ENCODE data around the gene SPIRE2. TPM values are rescaled to one million over a fixed set of nuclear protein-coding genes. Genes with fewer than 3 reads are reported as not detected.

Gene SPIRE2
- total RNA-seq, 1 donor from 2014 or later = 1.2 TPM

DNA sequence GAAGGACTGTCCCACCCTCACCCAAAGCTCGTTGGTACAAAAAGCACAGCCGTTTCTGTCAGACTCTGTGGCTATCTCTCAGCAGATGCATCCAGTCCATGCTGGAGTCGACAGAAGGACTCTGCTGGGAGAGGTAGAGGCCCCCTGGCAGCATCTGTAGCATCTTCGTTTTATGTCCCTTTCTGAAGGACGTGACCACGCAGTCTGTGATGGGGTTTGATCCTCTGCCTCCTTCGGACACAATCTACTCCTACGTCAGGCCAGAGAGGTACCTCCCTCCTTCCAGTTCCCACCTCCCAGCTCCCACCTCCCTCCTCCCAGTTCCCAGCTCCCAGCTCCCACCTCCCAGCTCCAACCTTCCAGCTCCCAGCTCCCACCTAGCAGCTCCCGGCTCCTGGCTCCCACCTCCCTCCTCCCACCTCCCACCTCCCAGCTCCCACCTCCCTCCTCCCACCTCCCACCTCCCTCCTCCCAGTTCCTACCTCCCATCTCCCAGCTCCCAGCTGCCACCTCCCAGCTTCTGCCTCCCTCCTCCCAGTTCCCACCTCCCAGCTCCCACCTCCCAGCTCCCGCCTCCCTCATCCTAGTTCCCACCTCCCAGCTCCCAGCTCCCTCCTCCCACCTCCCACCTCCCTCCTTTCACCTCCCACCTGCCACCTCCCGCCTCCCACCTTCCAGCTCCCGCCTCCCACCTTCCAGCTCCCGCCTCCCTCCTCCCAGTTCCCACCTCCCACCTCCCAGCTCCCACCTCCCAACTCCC, 79.0 kb downstream of the SPIRE2 start:
- H3K4me3 ChIP-seq = no peak overlapping the region
- H3K27me3 ChIP-seq (ENCODE audit: low read depth) = no peaks in the 10 kb centered on the region
- peaks cover 15% of the 10 kb centered on the region for H3K4me1 ChIP-seq
- TF ChIP-seq, protein P1, sequence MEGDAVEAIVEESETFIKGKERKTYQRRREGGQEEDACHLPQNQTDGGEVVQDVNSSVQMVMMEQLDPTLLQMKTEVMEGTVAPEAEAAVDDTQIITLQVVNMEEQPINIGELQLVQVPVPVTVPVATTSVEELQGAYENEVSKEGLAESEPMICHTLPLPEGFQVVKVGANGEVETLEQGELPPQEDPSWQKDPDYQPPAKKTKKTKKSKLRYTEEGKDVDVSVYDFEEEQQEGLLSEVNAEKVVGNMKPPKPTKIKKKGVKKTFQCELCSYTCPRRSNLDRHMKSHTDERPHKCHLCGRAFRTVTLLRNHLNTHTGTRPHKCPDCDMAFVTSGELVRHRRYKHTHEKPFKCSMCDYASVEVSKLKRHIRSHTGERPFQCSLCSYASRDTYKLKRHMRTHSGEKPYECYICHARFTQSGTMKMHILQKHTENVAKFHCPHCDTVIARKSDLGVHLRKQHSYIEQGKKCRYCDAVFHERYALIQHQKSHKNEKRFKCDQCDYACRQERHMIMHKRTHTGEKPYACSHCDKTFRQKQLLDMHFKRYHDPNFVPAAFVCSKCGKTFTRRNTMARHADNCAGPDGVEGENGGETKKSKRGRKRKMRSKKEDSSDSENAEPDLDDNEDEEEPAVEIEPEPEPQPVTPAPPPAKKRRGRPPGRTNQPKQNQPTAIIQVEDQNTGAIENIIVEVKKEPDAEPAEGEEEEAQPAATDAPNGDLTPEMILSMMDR (IDR thresholded peaks at IDR 0.05; ENCODE audit: borderline replicate concordance) = no peak
- H3K36me3 ChIP-seq = peaks cover 70% of the 10 kb centered on the region
- intact Hi-C loops (cut with micrococcal nuclease) = no loop called here
- DNase-seq = no peak
- H3K9me3 ChIP-seq (replicated peaks) = no peaks in the 10 kb centered on the region
- no peak overlapping the region for H3K27ac ChIP-seq (replicated peaks)

DNA sequence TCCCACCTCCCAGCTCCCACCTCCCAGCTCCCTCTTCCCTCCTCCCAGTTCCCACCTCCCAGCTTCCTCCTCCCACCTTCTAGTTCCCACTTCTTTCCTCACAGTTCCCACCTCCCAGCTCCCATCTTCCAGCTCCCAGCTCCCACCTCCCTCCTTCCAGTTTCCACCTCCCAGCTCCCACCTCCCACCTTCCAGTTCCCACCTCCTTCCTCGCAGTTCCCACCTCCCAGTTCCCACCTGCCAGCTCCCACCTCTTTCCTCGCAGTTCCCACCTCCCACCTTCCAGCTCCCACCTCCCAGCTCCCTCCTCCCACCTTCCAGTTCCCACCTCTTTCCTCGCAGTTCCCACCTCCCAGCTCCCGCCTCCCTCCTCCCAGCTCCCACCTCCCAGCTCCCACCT, 80.0 kb downstream of the SPIRE2 start:
- no peak for DNase-seq
- Histone ChIP-seq H3K36me3 (peaks cover 71% of the 10 kb centered on the region), H3K4me3 (no peak overlapping the region)

DNA sequence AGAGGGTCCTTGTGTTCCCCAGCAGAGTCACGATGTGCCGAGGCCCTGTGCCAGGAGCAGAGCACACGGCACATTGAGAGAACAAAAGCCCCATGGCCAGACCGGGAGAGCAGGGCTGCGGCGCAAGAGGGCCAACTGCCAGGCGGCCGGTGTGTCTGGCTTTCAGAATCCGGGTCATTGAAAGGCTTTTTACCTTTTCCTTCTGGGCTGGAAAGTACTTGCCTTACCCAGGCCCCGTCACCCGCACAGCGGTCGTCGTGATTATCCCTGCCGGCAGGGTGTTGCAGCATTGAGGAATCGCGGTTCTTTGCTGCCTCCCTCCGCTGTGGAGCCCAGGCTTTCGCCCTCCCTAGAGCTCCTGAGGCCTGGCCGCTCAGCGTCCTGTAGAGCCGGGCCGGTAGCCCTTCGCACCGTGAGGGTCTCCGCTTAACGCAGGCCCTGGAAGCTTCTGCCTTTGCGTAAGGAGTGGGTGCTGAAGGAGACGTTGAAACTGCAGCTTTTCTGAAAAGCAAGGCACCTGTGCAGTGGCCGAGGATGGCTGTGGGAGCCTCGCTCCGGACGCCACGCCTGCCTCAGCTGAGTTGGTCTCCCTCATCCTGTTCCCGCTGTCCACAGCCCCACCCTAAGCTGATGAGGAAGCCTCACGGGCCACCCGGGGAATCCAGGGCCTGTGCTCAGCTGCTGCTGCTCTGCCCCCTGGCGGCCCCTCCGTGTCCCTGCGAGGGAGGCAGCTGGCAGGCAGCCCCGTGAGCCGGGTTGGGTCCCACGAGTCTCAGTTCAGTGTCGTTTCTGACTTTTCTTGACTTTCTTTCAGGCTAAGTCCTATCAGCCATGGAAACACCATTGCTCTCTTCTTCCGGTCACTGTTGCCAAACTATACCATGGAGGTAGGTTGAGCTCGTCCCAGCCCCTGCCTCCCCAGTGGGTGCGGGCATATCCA, 81.8 kb downstream of the SPIRE2 start:
- H3K27ac ChIP-seq (replicated peaks) = peak overlapping the region; percentile 71
- H3K27me3 ChIP-seq (ENCODE audit: low read depth) = no peaks in the 10 kb centered on the region
- H3K4me1 ChIP-seq = peaks cover 15% of the 10 kb centered on the region
- peak; percentile 82 for DNase-seq
- H3K9me3 ChIP-seq (replicated peaks) = no peaks in the 10 kb centered on the region
- H3K4me3 ChIP-seq = no peak overlapping the region
- TF ChIP-seq, protein P1 (IDR thresholded peaks at IDR 0.05; ENCODE audit: borderline replicate concordance) = peak; percentile 92
- intact Hi-C loops (cut with micrococcal nuclease) = no loop called here
- H3K36me3 ChIP-seq = peaks cover 57% of the 10 kb centered on the region

More for the DNA sequence above, 80.0 kb downstream of the SPIRE2 start:
- intact Hi-C loops (cut with micrococcal nuclease) = no loop called here
- Histone ChIP-seq H3K27me3 (ENCODE audit: low read depth) (no peaks in the 10 kb centered on the region), H3K27ac (replicated peaks) (no peak overlapping the region), H3K9me3 (replicated peaks) (no peaks in the 10 kb centered on the region), H3K4me1 (peaks cover 15% of the 10 kb centered on the region)
- TF ChIP-seq, protein P1 (IDR thresholded peaks at IDR 0.05; ENCODE audit: borderline replicate concordance) = no peak

DNA sequence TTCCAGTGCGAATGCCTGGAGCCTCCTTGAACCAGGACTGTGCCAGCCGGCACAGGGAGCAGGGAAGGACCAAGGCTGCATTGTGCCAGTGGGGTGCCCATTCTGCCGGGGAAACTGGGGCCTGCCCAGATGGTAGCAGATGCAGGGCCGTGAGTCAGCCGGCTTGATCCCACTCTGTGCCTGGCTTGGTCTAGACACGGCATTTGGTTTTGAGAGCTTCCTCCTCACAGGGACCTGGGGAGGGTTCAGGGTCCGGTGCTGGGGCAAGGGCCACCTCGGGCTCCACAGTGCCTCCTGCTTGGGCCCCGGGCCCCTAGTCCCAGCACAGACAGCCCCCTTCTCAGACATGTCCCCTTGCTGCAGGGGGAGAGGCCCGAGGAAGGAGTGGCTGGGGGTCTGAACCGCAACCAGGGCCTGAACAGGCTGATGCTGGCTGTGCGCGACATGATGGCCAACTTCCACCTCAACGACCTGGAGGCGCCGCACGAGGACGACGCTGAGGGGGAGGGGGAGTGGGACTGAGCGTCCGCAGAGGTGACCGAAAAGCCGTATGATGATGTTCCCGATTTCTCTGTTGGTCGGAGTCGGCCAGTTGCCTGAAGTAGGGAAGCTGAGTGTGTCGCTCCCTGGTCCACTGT, 82.6 kb downstream of the SPIRE2 start:
- H3K36me3 ChIP-seq = peaks cover 49% of the 10 kb centered on the region
- no peak overlapping the region for H3K4me3 ChIP-seq
- H3K9me3 ChIP-seq (replicated peaks) = no peaks in the 10 kb centered on the region
- intact Hi-C loops (cut with micrococcal nuclease) = no loop called here
- H3K27me3 ChIP-seq (ENCODE audit: low read depth) = no peaks in the 10 kb centered on the region
- TF ChIP-seq, protein P1 (IDR thresholded peaks at IDR 0.05; ENCODE audit: borderline replicate concordance) = no peak
- DNase-seq = no peak
- peak overlapping the region; percentile 71 for H3K27ac ChIP-seq (replicated peaks)
- peaks cover 15% of the 10 kb centered on the region for H3K4me1 ChIP-seq

DNA sequence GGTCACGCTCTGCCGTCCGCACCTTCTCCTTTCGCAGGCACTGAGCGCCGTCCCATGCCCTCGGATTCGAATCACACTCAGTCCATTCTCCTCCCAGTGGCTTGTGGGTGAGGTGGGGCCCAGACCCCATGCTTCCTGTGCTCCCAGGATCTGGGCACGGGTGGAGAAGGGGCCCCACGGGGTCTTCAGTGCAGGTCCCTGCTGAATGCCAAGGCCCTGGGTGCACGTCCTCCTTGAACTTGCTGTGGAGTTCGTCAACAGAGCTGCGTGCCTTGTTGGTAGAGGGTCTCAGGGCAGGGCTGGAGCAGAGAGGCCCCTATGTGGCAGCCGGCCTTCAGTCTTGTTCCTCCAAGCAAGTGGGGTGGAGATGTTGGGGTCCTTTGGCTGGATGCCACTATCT, 83.1 kb downstream of the SPIRE2 start:
- Histone ChIP-seq H3K4me3 (no peak overlapping the region), H3K9me3 (replicated peaks) (no peaks in the 10 kb centered on the region), H3K4me1 (peaks cover 15% of the 10 kb centered on the region), H3K36me3 (peaks cover 43% of the 10 kb centered on the region), H3K27me3 (ENCODE audit: low read depth) (no peaks in the 10 kb centered on the region), H3K27ac (replicated peaks) (no peak overlapping the region)
- intact Hi-C loops (cut with micrococcal nuclease) = no loop called here
- TF ChIP-seq, protein P1 (IDR thresholded peaks at IDR 0.05; ENCODE audit: borderline replicate concordance) = no peak
- no peak for DNase-seq
